GM12878 (cell line): Measurements from ENCODE around the gene RPA3.

ENCODE experiments used
- BACH1 ChIP-seq: fragments of 450-650 bp; IDR thresholded peaks from 2 replicates; pipeline ENCODE4 v1.6.1; 2017; ENCODE audit warnings: mild to moderate bottlenecking, borderline replicate concordance
- EP300 ChIP-seq, 2 experiments: fragments of 150-350 bp in 1 of 2; IDR thresholded peaks; 2 replicates each; pipeline ENCODE4 v1.6.1; 2011 to 2012; ENCODE audit warnings: low read depth in 2 of 2, low read length in 2 of 2, borderline replicate concordance in 1 of 2, improper control_type of control experiment in 1 of 2, inconsistent platforms in 1 of 2; ENCODE audit not compliant: control insufficient read depth in 1 of 2
- EZH2 ChIP-seq: IDR thresholded peaks from 2 replicates; pipeline ENCODE4 v1.6.1; 2012; ENCODE audit warnings: low read depth, mild to moderate bottlenecking, control low read depth, inconsistent platforms, low read length, borderline replicate concordance; ENCODE audit not compliant: control insufficient read depth
- HDGF ChIP-seq: fragments of 450-650 bp; IDR thresholded peaks from 2 replicates; pipeline ENCODE4 v1.6.1; 2016; ENCODE audit warnings: antibody characterized with exemption
- POLR2AphosphoS2 ChIP-seq: IDR thresholded peaks from 2 replicates; pipeline ENCODE4 v1.6.1; 2011; ENCODE audit warnings: low read depth, mild to moderate bottlenecking, low read length, improper control_type of control experiment, moderate library complexity
- POLR2AphosphoS5 ChIP-seq: IDR thresholded peaks from 2 replicates; pipeline ENCODE4 v1.6.1; 2011; ENCODE audit warnings: mild to moderate bottlenecking, low read length, inconsistent platforms
- TF ChIP-seq, protein P1 (sequence below), 3 experiments: IDR thresholded peaks in 2 of 3; conservative IDR thresholded peaks in 1 of 3; 2 replicates each; pipeline ENCODE4 v1.5.1; 2011; ENCODE audit warnings: low read depth in 3 of 3, low read length in 3 of 3, mild to moderate bottlenecking in 3 of 3, control low read depth in 2 of 3, moderate library complexity in 2 of 3, inconsistent platforms in 1 of 3, mixed read lengths in 1 of 3; ENCODE audit not compliant: control insufficient read depth in 2 of 3, insufficient read depth in 1 of 3; ENCODE audit errors: extremely low read depth in 1 of 3

DNA sequence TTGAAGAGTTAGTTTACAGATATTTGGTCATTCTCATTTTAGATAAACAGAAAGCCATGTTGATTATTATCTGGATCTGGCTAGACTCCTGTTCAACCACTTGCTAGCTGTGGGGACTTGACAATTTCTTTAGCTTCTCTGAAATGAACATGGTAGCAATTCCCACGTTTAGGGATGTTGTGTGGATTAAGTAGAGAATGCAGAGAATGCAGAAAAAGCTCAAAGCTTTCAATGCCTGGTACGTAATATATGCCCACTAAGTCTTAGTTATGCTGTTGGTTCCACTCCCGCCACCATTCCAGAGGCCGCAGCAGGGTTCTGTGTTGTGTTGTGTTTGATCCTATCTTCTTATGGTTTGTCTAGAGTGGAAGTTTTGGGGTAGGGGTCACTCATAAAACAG is 39.2 kb upstream of the RPA3 start:
- TF ChIP-seq HDGF (no peak), EP300 (IDR thresholded peaks at IDR 0.05; ENCODE audit: borderline replicate concordance in 1 of 2, control insufficient read depth in 1 of 2, low read depth in 2 of 2, low read length in 2 of 2) (no peak), POLR2AphosphoS5 (no peak), EZH2 (no peak), POLR2AphosphoS2 (no peak), BACH1 (no peak)
- TF ChIP-seq, protein P1, sequence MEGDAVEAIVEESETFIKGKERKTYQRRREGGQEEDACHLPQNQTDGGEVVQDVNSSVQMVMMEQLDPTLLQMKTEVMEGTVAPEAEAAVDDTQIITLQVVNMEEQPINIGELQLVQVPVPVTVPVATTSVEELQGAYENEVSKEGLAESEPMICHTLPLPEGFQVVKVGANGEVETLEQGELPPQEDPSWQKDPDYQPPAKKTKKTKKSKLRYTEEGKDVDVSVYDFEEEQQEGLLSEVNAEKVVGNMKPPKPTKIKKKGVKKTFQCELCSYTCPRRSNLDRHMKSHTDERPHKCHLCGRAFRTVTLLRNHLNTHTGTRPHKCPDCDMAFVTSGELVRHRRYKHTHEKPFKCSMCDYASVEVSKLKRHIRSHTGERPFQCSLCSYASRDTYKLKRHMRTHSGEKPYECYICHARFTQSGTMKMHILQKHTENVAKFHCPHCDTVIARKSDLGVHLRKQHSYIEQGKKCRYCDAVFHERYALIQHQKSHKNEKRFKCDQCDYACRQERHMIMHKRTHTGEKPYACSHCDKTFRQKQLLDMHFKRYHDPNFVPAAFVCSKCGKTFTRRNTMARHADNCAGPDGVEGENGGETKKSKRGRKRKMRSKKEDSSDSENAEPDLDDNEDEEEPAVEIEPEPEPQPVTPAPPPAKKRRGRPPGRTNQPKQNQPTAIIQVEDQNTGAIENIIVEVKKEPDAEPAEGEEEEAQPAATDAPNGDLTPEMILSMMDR (IDR thresholded peaks at IDR 0.05 in 2 of 3, conservative IDR thresholded peaks at IDR 0.05 in 1 of 3; ENCODE audit: control insufficient read depth in 2 of 3, extremely low read depth in 1 of 3, insufficient read depth in 1 of 3, low read depth in 3 of 3, low read length in 3 of 3), result no peak
